CD14-positive monocyte (primary cell): Measurements from ENCODE around the gene RBBP6. TPM values are rescaled to one million over a fixed set of nuclear protein-coding genes. Genes with fewer than 3 reads are reported as not detected.

Experiments used
- DNase-seq, 3 donors: peaks; one replicate each; pipeline ENCODE4 v3.0.0-alpha.2; 2011 to 2022
- H2AFZ ChIP-seq: 2 replicates; pipeline ENCODE4 v1.6.0; 2012; ENCODE audit warnings: mild to moderate bottlenecking, low read depth, low read length, inconsistent platforms; ENCODE audit not compliant: insufficient read depth, poor library complexity, severe bottlenecking
- H3K27ac ChIP-seq, 2 donors: 1 replicate in 1 of 2; 2 replicates in 1 of 2; pipeline ENCODE4 v1.5.1; 2012 to 2013; ENCODE audit warnings: low read length in 2 of 2, control low read depth in 1 of 2, inconsistent platforms in 1 of 2, low read depth in 1 of 2, mild to moderate bottlenecking in 1 of 2
- H3K27me3 ChIP-seq, 2 donors: one replicate each; pipeline versions ENCODE4 v1.6.0 to v1.6.1; 2011 to 2013; ENCODE audit warnings: low read length in 2 of 2; ENCODE audit not compliant: control insufficient read depth in 2 of 2, insufficient read depth in 2 of 2
- H3K36me3 ChIP-seq, 2 donors: replicated peaks in 1 of 2; 1 replicate in 1 of 2; 2 replicates in 1 of 2; pipeline versions ENCODE4 v1.5.1 to v1.6.1; 2012 to 2013; ENCODE audit warnings: low read length in 2 of 2, control low read depth in 1 of 2, inconsistent platforms in 1 of 2, mild to moderate bottlenecking in 1 of 2; ENCODE audit not compliant: insufficient read depth in 2 of 2, control insufficient read depth in 1 of 2
- H3K4me1 ChIP-seq, 2 donors: 1 replicate in 1 of 2; 2 replicates in 1 of 2; pipeline versions ENCODE4 v1.5.1 to v1.6.1; 2012 to 2013; ENCODE audit warnings: low read length in 2 of 2, control low read depth in 1 of 2, inconsistent platforms in 1 of 2, mild to moderate bottlenecking in 1 of 2, moderate library complexity in 1 of 2; ENCODE audit not compliant: insufficient read depth in 2 of 2, control insufficient read depth in 1 of 2
- H3K4me2 ChIP-seq: replicated peaks from 2 replicates; pipeline ENCODE3; 2012; ENCODE audit warnings: low read length, moderate library complexity, mild to moderate bottlenecking; ENCODE audit not compliant: poor library complexity, severe bottlenecking; ENCODE audit errors: extremely low read depth
- H3K4me3 ChIP-seq, 3 experiments: fragments of 200-600 bp in 1 of 3; sonication (generic) in 1 of 3; replicated peaks in 1 of 3; 1 replicate in 2 of 3; 2 replicates in 1 of 3; pipeline ENCODE4 v1.5.1; 2011 to 2013; ENCODE audit warnings: low read length in 3 of 3, mild to moderate bottlenecking in 3 of 3, control low read depth in 2 of 3, low read depth in 2 of 3, inconsistent platforms in 1 of 3, moderate library complexity in 1 of 3
- H3K79me2 ChIP-seq: 2 replicates; pipeline ENCODE4 v1.6.0; 2012; ENCODE audit warnings: mild to moderate bottlenecking, control low read depth, inconsistent platforms, low read length, moderate library complexity; ENCODE audit not compliant: insufficient read depth
- H3K9ac ChIP-seq: 2 replicates; pipeline ENCODE4 v1.6.0; 2017; ENCODE audit warnings: low read length, mild to moderate bottlenecking; ENCODE audit not compliant: insufficient read depth, poor library complexity, severe bottlenecking
- H3K9me3 ChIP-seq, 2 donors: replicated peaks in 1 of 2; 1 replicate in 1 of 2; 2 replicates in 1 of 2; pipeline versions ENCODE4 v1.5.1 to v1.6.1; 2012 to 2013; ENCODE audit warnings: low read length in 2 of 2, control low read depth in 1 of 2; ENCODE audit not compliant: control insufficient read depth in 1 of 2, insufficient read depth in 1 of 2
- H4K20me1 ChIP-seq: 2 replicates; pipeline ENCODE4 v1.6.0; 2012; ENCODE audit warnings: mild to moderate bottlenecking, low read length, control low read depth, moderate library complexity; ENCODE audit not compliant: insufficient read depth
- H3K27ac Mint-ChIP-seq, 7 donors: one replicate each; pipeline ENCODE4 v1.8.0; 2020; ENCODE audit warnings: mild to moderate bottlenecking in 7 of 7, mixed read lengths in 7 of 7, moderate library complexity in 6 of 7, inconsistent platforms in 2 of 7
- H3K27me3 Mint-ChIP-seq, 3 donors: one replicate each; pipeline ENCODE4 v1.8.0; 2021 to 2022; ENCODE audit warnings: low read depth in 3 of 3, mild to moderate bottlenecking in 3 of 3, mixed read lengths in 3 of 3, moderate library complexity in 3 of 3, inconsistent platforms in 1 of 3
- H3K36me3 Mint-ChIP-seq, 2 donors: one replicate each; pipeline ENCODE4 v1.8.0; 2020; ENCODE audit warnings: mixed read lengths in 2 of 2, inconsistent platforms in 1 of 2, mild to moderate bottlenecking in 1 of 2
- H3K4me1 Mint-ChIP-seq: one replicate; pipeline ENCODE4 v1.8.0; 2020; ENCODE audit warnings: mild to moderate bottlenecking, mixed read lengths
- H3K4me3 Mint-ChIP-seq, 2 donors: one replicate each; pipeline ENCODE4 v1.8.0; 2020; ENCODE audit warnings: mild to moderate bottlenecking in 2 of 2, mixed read lengths in 2 of 2, moderate library complexity in 1 of 2
- H3K9me3 Mint-ChIP-seq, 7 donors: one replicate each; pipeline ENCODE4 v1.8.0; 2020 to 2022; ENCODE audit warnings: mixed read lengths in 7 of 7, mild to moderate bottlenecking in 6 of 7, moderate library complexity in 6 of 7, inconsistent platforms in 2 of 7
- CTCF ChIP-seq: fragments of 200-600 bp; IDR thresholded peaks from one replicate; pipeline ENCODE4 v1.8.0; 2022; ENCODE audit warnings: antibody characterized with exemption, mild to moderate bottlenecking
- WGBS: methylation state at CpG from one replicate; pipeline ENCODE4 v1.1.5; 2013; ENCODE audit warnings: missing lambda C conversion rate; ENCODE audit not compliant: insufficient coverage; 5-methylcytosine and 5-hydroxymethylcytosine counted together
- intact Hi-C, 2 donors: fragments of 100-400 bp; cut with micrococcal nuclease; formaldehyde crosslinking; loops; one replicate each; pipeline versions ENCODE4 v1.15.0 to v1.15.1; 2023
- polyA plus RNA-seq, 3 donors: library from polyadenylated mRNA; depleted of rRNA in 1 of 3; unstranded in 2 of 3; stranded (reverse) in 1 of 3; fragments of 300-500 nt in 2 of 3; fragments of >200 nt in 1 of 3; fragmentation: Illumina TruSeq in 2 of 3; gene quantifications; 1 replicate in 2 of 3; 2 replicates in 1 of 3; pipeline ENCODE4 v1.2.3, GENCODE V29; 2012 to 2021

Gene RBBP6
- polyA plus RNA-seq, 3 donors: 13.2 to 85.2 (median 20.1) TPM

- no peak for DNase-seq
Observed at GRCh38 chr16:24538756-24539294, 541 bp upstream of the RBBP6 start.

More at GRCh38 chr16:24538756-24539294, 541 bp upstream of the RBBP6 start:
- Mint-ChIP-seq H3K4me1 (peaks cover 25% of the 10 kb centered on the region), H3K9me3 (peaks cover 0 to 2% (median 0%) of the 10 kb centered on the region in 7 donors), H3K27me3 (peaks cover 0 to 2% (median 1%) of the 10 kb centered on the region in 3 donors), H3K36me3 (peaks cover 0 to 5% of the 10 kb centered on the region in 2 donors), H3K4me3 (peak overlapping the region; percentile 80 to 97), H3K27ac (peak overlapping the region; percentile 80 to 100 (median 100))
- H4K20me1 ChIP-seq: peaks cover 40% of the 10 kb centered on the region
- 0% methylated on average over 7 of the region's 11 CpGs for WGBS
- H3K27ac ChIP-seq: peak overlapping the region; percentile 97
- peaks cover 35% of the 10 kb centered on the region in 2 donors for H3K4me1 ChIP-seq
- no peak for TF ChIP-seq CTCF
- no peaks in the 10 kb centered on the region for H3K27me3 ChIP-seq
- peak overlapping the region; percentile 83 for H3K4me2 ChIP-seq
- H3K4me3 ChIP-seq: peak overlapping the region; percentile 70 to 98 (median 80)
- H3K9me3 ChIP-seq: no peaks in the 10 kb centered on the region
- H3K36me3 ChIP-seq: peaks cover 6 to 7% of the 10 kb centered on the region in 2 donors
- intact Hi-C loops: no loop called here
- peaks cover 44% of the 10 kb centered on the region for H3K79me2 ChIP-seq
- H3K9ac ChIP-seq: peak overlapping the region; percentile 100
- H2AFZ ChIP-seq: peak overlapping the region; percentile 91
